Stimulated activated CD8-positive, alpha-beta memory T cell treated with anti-CD3 and anti-CD28 coated beads, Interleukin-15, amount 100 ng/mL, for 4 hours (primary cell): ENCODE data around the gene HNRNPK.
"Not testable (repeated sequence)": the region's sequence is repeated elsewhere in the genome, so short reads cannot be mapped to it uniquely, and the experiment has no call there.

Experiments used
- DNase-seq, 2 donors: peaks; one replicate each; pipeline ENCODE4 v3.0.0-alpha.2; 2020; ENCODE audit warnings: low read depth in 2 of 2

The HNRNPK gene

DNA sequence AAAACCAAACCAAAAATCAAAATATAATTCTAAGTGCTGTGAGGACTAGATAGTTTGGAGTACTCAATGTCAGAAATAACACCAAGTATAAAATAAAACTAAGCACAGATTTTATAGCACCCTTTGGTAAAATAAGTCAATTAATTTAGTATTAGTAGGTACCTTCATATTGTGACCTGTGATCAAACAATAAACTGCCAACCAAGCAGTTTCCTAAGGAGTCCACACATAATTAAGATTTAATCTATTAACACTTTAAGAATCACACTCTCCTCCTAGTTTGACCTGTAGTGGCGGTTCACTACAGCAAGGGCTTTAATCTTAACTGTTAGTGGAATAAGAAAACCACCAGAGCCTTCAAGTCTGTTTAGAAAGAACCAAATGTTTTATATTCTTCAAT lies 2.8 kb downstream of the HNRNPK start:
- DNase-seq, result no peak

DNA sequence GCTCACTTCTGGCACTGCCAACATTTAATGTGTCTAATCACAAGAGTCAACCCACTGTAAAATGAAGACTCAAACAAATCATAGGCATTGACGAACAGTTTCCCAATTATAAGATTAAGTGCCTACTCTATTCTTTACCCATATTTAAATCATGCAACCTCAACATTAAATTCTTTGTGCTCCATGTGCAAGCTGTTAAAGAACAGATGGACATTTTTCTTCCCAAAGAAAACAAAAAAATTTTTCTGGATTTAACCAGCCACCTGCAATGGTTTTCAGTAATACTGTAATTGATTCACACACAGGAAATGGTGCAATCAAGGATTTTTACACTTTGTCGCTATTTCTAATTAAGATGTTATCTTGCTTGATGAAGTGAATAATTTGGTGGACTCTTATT lies 3.6 kb downstream of the HNRNPK start:
- DNase-seq, result no peak

DNA sequence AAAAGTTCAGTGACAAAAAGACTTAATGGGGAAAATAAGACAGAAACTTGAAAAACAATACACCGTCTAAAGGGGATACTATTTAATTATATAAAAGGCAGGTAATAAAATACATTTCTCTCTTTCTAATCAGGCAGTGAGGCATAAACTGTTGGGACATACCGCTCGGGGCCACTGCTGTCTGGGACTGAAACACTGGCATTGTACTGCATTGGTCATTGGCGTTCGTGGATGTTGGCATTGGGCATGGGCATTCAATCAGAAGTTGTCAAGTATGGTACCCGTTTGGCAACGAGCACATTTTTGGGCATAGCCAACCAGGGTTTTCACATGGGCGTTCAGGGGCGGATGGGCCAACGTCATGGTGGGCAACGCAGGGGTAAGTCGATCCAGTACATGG lies 4.7 kb downstream of the HNRNPK start:
- DNase-seq, result no peak

DNA sequence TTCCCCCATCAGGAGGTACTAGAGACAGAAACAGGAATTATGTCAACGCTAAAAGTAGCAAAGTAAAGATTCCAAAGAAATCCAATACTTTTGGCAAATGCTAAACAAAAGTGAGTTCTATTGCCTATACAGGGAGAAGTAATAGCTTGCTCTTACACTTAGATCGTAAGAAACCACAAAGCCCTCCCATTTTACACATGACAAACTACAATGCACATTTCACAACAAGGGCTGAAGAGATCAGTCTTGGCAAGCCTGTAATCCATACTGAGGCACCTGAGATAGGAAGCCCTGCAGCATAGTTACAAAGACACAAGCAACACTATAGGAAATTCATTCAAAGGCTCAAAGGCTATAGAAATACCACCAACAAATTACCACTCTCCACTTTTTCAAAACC lies 7.7 kb downstream of the HNRNPK start:
- no peak for DNase-seq

DNA sequence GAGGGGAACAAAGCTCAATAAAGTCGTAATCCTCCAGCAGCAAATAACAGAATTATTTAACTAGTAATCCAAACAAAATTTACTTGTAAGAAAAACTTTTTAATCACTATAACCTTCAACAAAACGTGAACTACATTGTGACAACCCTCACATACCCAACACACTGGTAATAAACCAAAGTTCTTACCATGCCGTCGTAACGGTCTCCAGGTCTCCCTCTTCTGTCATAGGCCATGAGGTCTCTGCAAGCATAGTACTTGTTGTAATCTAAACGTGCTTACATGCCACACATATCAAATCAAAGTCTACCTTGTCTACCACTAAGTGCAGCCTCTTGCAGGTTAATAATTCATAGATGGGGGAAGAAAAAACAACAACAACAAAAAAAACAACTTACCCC lies 8.5 kb downstream of the HNRNPK start:
- DNase-seq, result no peak

DNA sequence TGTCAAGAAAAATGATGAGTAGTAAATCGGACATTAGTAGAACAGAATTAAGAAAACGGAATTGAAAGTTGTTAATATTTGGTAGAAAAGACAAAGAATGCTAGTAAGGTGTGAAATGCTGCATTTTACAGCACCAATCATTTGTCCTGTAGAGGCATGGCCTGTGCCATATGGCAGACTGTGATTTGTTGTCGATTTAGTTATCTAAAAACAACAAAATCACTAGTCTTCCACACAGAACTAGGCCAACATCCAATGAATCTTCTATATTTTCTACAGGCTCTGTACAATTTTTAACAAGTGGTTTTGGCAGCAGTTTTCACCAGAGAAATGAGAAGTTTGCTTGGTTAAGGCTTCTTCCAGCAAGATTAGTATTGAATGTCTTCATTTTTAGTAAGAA lies 10.4 kb downstream of the HNRNPK start:
- DNase-seq, result no peak

DNA sequence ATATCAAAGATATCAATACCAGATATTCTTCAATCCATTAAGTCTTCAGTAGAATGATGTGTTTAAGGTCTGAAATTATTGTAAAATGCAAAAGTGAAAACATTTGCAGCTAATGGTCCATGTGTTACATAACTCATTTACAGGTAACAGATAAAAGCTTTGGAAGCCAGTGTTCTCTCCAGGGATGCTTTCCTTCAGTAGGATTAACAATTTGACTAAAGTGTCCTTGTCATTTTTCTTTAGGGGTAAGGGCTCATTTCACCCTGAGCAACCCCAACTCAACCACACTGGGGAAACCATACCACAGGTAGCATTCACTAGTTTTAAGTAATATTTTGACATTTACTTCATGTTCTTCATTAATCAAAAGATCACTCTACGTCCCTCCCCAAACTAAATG lies 12.9 kb downstream of the HNRNPK start:
- no peak for DNase-seq

DNA sequence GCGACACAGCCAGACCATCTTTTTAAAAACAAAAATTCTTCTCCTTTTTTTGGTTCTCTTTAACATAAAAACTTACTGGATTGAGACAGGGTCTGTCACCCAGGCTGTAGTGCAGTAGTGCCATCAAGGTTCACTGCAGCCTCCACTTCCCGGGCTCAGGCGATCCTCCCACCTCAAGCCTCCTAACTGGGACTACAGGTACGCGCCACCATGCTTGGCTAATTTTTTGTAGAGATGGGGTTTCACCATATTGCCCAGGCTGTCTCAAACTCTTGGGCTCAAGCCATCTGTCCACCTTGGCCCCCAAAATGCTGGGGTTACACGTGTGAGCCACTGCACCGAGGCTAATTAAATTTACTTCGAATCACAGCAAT lies 13.8 kb downstream of the HNRNPK start:
- no peak for DNase-seq

DNA sequence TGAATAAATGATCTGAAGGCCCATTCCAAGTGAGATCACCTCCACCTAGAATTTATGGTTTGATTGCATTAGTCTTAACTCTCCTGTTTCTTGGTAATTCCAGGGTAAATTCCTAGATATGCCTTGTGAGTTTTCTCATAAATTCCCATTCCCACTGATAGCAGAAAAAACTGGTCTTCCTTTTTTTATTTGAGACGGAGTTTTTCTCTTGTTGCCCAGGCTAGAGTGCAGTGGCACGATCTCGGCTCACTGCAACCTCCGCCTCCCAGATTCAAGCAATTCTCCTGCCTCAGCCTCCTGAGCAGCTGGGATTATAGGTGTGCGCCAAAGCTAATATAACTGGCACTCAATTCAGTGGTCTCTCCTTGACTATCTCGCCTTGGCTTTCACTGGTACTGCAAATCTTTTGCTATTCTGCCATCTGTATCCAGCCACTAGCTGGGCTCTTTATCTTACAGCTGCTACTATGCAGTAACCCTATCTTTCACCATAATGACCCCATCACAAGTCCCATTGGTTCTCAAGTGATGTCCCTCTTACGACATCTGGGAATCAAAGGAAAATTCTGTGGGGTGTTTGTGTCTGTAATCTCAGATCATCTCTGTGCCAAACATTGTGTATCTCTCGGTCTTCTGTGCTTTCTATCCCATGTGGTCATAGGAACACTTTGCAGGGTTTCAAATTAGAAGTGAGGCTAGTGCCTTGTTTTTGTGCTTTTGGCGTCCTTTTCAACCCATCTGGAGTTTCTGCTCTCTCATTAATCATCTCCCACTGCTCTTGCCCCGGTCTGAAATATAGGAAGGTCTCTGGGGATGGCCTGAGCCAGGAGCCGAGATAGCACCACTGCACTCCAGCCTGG lies 14.4 kb downstream of the HNRNPK start:
- no peak for DNase-seq

DNA sequence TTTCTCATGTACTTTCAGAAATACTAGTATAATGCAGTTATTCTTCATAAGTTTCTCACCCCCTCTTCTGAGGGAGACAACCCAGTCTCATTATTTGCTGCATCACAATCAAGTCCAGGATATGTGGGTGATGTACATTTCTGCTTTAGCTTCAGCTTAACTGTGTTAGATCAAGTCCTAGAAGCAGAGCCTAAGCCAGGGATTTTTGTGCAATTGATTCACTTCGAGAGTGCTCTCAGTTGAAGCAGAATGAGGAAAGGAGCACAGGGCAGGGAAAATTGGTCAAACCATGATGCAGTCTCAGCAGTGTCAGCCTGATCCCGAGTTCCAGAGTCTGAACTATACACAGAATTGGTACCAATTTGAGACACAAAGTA lies 15.1 kb downstream of the HNRNPK start:
- no peak for DNase-seq

DNA sequence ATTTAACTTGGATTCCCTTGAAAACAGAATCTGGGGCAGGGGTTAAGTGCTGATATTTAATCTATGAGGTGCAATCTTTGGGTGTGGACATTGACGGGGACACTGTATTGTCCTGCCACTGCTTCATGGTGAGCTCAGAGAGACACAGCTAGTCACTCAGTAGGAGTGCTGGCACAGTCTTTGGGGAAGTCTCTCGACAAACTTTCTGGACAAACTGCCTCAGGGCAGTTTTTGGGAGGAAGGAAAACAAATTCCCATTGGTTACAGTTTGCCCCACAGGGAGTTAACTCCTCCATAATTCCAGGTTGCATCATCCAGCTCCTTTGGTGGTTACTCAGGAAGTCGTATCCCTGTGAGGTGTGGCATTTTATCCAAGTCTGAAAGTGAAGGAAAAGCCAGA lies 17.9 kb downstream of the HNRNPK start:
- no peak for DNase-seq

DNA sequence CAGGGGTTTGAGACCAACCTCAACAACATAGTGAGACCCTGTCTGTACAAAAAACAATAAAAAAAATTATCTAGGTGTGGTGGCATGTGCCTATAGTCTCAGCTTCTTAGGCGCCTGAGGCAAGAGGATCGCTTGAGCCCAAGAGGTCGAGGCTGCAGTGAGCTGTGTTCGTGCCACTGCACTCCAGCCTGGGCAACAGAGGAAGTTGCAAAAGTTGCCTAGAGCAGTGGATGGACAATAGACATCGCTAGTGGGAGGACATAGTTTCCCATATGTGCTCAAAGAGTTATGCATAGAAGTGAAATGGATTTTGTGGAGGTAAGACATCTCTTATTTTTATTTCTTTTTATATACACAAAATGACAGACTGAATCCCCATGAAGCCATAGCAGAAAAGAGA lies 19.0 kb downstream of the HNRNPK start:
- DNase-seq, result no peak

DNA sequence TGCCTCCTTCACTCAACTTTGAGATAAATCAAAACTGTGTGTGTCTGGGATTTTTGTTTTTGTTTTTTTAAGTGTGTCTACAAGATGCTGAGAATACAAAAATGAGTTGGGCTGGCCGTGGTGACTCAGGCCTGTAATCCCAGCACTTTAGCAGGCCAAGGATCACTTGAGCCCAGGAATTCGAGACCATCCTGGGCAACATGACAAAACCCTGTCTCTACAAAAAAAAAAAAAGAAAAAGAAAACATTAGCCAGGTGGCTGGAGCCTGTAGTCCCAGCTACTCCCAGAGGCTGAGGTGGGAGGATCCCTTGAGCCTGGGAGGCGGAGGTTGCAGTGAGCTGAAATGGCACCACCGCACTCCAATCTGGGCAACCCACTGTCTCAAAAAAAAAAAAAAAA lies 21.0 kb downstream of the HNRNPK start:
- DNase-seq, result no peak

DNA sequence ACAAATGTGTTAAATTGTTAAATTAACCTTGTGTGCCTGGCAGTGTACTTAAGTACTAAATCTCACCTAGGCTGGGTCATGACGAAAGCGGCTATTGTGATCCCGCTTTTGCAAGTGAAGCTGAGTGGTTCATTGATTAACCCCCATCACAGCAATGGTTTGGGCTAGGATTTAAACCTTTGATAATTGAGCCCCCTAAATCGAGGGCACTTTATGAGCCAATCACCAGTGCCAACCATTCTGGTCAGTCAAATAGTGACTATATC lies 22.8 kb downstream of the HNRNPK start:
- DNase-seq, result no peak

DNA sequence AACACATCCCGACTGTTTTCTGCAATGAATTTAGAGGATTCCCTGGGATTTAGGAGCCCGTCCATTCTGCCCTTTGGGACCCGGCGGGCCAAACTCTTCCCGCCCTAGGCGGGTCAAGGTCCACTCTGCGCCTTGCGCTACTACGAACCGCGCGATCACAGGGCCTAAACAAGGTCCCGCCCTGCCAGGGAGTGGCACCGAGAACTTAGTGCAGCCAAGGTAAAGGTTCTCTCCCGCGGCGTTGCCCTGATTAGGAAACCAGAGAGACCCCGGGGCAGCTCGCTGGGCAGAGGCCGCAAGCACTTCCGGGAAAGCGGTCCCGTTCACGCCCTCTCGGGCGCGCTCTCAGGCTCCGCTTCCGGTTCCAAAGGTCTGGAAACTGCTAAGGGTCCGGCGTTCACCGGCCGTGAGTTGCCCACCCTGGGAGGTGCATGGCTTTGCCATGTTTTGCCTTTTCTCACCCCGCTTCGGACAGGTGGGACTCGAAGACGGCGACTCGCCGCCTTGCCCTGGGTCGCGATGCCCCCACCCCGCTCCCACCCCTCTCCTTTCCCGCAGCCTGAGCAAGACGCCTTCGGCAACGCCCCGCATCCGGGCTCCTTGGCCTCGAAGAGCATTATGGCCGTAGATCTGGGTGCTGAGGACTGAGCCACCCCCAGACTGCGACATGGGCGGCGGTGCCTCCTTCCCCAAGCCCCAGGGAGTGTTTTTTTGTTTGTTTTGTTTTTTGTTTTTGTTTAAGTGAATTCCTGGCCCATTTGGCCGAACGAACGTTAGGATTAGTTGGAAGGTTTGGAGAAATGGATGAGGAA lies 23.4 kb downstream of the HNRNPK start:
- peak in 1 of 2 donors; percentile 23 for DNase-seq

DNA sequence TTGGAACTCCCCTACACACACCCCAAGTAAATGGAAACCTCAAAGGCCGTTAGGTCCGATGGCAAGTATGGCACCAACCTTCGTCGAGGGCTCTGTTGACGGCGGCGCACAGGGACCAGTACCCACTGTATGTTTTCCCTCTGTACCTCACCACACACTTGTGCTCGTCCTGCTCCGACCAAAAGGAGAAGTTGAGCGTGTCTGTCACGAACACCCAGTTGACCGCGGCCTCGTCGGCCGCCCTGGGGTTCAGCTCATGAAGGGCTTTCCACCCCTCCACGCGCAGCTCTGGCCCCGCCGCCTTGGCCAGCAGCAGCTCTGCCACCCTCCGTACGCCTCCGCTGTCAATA lies 24.0 kb downstream of the HNRNPK start:
- DNase-seq, result peak in 1 of 2 donors; percentile 7

DNA sequence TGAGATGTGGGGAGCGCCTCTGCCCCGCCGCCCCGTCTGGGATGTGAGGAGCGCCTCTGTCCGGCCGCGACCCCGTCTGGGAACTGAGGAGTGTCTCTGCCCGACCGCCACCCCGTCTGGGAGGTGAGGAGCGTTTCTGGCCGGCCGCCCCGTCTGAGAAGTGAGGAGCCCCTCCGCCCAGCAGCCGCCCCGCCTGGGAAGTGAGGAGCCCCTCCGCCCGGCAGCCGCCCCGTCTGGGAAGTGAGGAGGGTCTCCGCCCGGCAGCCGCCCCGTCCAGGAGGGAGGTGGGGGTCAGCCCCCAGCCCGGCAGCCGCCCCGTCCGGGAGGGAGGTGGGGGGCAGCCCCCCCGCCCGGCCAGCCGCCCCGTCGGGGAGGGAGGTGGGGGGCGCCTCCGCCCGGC lies 31.9 kb downstream of the HNRNPK start:
- not testable (repeated sequence) for DNase-seq

DNA sequence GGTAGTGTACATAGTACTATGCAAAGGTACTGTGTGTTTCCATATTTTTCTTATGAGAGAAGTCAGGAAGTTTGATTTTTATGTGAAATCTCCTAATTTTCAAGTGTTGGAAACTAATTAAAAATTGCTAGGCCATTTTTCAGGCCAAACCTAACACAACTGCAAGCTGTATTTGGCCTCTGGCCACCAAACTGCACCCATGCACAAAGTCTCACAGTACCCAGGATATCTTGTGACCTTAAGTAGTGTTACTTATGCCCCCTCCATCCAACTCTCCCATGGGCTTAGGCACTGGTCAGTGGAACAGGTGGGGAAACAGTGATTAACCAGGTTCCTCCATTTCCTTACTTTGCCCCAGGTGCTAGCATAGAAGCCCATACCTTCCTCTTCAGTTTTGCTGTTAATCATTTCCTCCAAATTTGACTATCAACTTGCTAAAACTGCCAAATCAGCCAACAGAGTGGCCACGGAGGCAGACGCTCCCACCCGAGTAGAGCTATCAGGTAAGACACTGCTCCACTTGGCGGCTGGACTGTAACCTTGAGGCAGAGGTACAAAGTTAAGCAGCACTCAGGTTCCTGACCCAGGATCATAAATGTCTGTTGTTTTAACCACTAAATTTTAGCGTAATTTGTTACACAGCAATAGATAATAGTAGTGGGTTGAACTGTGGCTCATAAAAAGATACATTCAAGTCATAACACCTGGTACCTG lies 39.3 kb downstream of the HNRNPK start:
- DNase-seq, result no peak

DNA sequence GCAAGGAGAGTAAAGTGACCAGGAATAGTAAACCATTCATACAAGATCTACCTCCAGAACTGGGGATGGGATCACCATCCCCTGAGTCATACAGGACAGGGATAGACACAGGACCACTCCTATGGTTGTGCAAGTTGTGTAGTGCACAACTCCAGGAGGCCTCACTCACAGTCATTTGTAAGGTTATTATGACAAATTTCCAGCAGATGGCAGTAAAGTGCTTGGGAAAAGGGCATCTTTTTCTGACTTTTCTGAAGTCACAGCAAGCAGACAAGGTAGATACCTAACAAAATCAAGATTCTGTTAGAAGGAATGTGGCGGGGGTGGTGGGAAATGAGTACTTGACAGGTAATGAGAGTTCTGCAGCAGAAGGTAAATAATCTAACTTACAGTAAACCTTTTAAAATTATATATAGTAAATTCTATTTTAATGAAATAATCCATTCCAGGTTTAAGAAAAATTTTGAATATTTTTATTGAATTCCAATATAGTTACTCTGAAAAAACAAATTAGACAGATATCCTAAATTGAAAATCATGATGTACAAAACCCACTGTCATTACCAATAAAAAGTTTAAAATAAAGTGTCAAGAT lies 42.1 kb downstream of the HNRNPK start:
- no peak for DNase-seq

DNA sequence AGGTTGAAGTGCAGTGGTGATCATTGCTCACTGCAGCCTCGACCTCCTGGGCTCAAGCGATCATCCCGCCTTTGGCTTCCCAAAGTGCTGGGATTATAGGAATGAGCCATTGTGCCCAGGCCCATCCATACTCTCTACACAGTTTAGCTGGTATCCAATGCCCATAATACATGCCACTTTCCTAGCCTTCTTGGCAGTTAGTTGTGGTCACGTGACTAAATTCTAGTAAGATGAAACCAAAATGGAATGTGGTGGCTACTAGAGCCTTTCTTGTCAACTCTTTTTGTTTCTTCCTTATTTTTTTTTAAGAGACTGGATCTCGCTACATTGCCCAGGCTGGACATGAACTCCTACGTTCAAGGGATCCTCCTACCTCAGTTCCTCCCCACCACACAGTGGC lies 43.5 kb downstream of the HNRNPK start:
- no peak for DNase-seq

DNA sequence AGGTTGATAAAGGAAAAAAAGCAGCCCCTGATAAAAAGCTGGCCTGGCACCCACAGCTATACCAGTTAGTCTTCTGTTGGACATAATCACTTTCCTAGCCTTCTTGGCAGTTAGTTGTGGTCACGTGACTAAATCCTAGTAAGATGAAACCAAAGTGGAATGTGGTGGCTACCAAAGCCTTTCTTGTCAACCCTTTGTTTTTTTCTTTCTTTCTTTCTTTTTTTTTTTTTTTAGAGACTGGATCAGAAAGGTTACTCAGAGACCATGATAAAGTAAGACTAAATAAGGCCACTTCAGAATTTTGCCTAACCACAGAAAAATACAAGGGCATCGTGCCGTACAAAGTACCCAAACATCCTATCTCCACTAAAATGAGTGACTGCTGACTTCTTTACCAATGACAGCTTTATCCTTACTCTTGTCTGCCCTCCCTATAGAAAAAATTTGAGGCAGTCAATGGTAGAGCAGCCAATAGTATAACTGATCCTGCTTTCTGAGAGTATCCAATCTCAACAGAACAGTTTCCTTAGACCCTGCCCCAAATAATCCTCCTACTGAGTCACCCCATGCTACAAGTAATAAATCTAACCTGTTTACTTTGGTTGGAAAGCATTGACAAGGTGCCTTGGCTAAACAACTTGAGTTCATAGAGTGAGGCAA lies 44.6 kb downstream of the HNRNPK start:
- no peak for DNase-seq
